MM.1S (cell line): ENCODE data around the gene MSRB3.
"Not testable (repeated sequence)": the region's sequence is repeated elsewhere in the genome, so short reads cannot be mapped to it uniquely, and the experiment has no call there.

ENCODE experiments used
- DNase-seq: peaks from one replicate; pipeline ENCODE4 v3.0.0-alpha.2; 2015
- H2AFZ ChIP-seq: fragments of 300-600 bp; sonication (generic); 2 replicates; pipeline ENCODE4 v1.6.0; 2016; ENCODE audit warnings: antibody characterized with exemption, low read length
- H3F3A ChIP-seq: fragments of 300-600 bp; sonication (generic); 2 replicates; pipeline ENCODE4 v1.6.1; 2016; ENCODE audit warnings: mild to moderate bottlenecking, antibody characterized with exemption, low read length, moderate library complexity, mixed read lengths; ENCODE audit not compliant: insufficient read depth
- H3K27ac ChIP-seq: fragments of 300-600 bp; sonication (generic); 2 replicates; pipeline ENCODE4 v1.5.1; 2016; ENCODE audit warnings: mild to moderate bottlenecking, low read length
- H3K27me3 ChIP-seq: fragments of 300-600 bp; sonication (generic); replicated peaks from 2 replicates; pipeline ENCODE4 v1.6.0; 2016; ENCODE audit warnings: low read length; ENCODE audit not compliant: insufficient read depth
- H3K36me3 ChIP-seq: fragments of 300-600 bp; sonication (generic); replicated peaks from 2 replicates; pipeline ENCODE4 v1.6.1; 2016; ENCODE audit warnings: mild to moderate bottlenecking, low read length, mixed read lengths; ENCODE audit not compliant: insufficient read depth
- H3K4me1 ChIP-seq: fragments of 300-600 bp; sonication (generic); 2 replicates; pipeline ENCODE4 v1.6.1; 2016; ENCODE audit warnings: low read length, mixed read lengths
- H3K4me2 ChIP-seq: fragments of 300-600 bp; sonication (generic); 2 replicates; pipeline ENCODE4 v1.6.0; 2016; ENCODE audit warnings: low read depth, low read length
- H3K4me3 ChIP-seq: fragments of 300-600 bp; sonication (generic); 2 replicates; pipeline ENCODE4 v1.5.1; 2016; ENCODE audit warnings: low read length, mixed read lengths
- H3K79me2 ChIP-seq: fragments of 300-600 bp; sonication (generic); 2 replicates; pipeline ENCODE4 v1.6.1; 2016; ENCODE audit warnings: mixed run types, low read length, mixed read lengths
- H3K9ac ChIP-seq: fragments of 300-600 bp; sonication (generic); 2 replicates; pipeline ENCODE4 v1.6.1; 2016; ENCODE audit warnings: low read length, mixed read lengths
- H3K9me2 ChIP-seq: fragments of 300-600 bp; sonication (generic); replicated peaks from 2 replicates; pipeline ENCODE4 v1.6.1; 2016; ENCODE audit warnings: mild to moderate bottlenecking, low read length, mixed read lengths; ENCODE audit not compliant: insufficient read depth
- H3K9me3 ChIP-seq: fragments of 300-600 bp; sonication (generic); replicated peaks from 2 replicates; pipeline ENCODE4 v1.6.1; 2016; ENCODE audit warnings: mild to moderate bottlenecking, low read length, mixed read lengths; ENCODE audit not compliant: insufficient read depth
- H4K20me1 ChIP-seq: fragments of 300-600 bp; sonication (generic); 2 replicates; pipeline ENCODE4 v1.6.1; 2016; ENCODE audit warnings: mild to moderate bottlenecking, low read length, moderate library complexity, mixed read lengths; ENCODE audit not compliant: insufficient read depth
- EZH2 ChIP-seq: fragments of 300-600 bp; sonication (generic); optimal IDR thresholded peaks from 2 replicates; pipeline ENCODE3; 2017; ENCODE audit warnings: low read depth, mild to moderate bottlenecking, antibody characterized with exemption, low read length, mixed read lengths
- EZH2phosphoT487 ChIP-seq: fragments of 300-600 bp; sonication (generic); IDR thresholded peaks from 2 replicates; pipeline ENCODE4 v1.6.1; 2018; ENCODE audit warnings: antibody characterized with exemption, low read length
- TF ChIP-seq, protein P1 (sequence below): fragments of 300-600 bp; sonication (generic); IDR thresholded peaks from 2 replicates; pipeline ENCODE4 v1.5.1; 2016; ENCODE audit warnings: antibody characterized with exemption, low read length, mixed read lengths

MSRB3 gene

DNA sequence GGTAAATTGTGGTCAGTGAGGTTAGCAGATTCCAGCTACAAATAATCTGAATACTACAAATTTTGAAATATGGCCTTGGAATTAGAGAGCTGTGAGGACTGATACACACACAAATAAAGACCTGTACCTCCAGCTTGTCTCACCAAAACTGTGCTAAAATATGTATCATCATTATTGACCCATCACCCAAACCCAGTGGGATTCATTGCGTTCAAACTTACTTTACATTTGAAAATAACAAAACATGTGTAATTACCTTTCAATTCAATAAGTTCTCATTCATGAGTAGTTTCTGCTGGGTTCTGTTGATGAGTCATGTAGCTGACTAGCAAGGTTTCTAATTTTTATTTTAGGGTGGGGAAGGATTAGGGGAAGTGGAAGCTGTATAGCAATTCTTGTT, 170.9 kb downstream of the MSRB3 start:
- H2AFZ ChIP-seq: no peak overlapping the region
- no peak overlapping the region for H3K4me2 ChIP-seq
- no peaks in the 10 kb centered on the region for H4K20me1 ChIP-seq
- TF ChIP-seq, protein P1, sequence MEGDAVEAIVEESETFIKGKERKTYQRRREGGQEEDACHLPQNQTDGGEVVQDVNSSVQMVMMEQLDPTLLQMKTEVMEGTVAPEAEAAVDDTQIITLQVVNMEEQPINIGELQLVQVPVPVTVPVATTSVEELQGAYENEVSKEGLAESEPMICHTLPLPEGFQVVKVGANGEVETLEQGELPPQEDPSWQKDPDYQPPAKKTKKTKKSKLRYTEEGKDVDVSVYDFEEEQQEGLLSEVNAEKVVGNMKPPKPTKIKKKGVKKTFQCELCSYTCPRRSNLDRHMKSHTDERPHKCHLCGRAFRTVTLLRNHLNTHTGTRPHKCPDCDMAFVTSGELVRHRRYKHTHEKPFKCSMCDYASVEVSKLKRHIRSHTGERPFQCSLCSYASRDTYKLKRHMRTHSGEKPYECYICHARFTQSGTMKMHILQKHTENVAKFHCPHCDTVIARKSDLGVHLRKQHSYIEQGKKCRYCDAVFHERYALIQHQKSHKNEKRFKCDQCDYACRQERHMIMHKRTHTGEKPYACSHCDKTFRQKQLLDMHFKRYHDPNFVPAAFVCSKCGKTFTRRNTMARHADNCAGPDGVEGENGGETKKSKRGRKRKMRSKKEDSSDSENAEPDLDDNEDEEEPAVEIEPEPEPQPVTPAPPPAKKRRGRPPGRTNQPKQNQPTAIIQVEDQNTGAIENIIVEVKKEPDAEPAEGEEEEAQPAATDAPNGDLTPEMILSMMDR: no peak
- no peak for TF ChIP-seq EZH2
- no peak for TF ChIP-seq EZH2phosphoT487
- no peaks in the 10 kb centered on the region for H3F3A ChIP-seq
- H3K4me1 ChIP-seq: no peaks in the 10 kb centered on the region
- DNase-seq: no peak
- H3K27ac ChIP-seq: no peak overlapping the region
- no peaks in the 10 kb centered on the region for H3K9me3 ChIP-seq
- no peak overlapping the region for H3K4me3 ChIP-seq
- no peaks in the 10 kb centered on the region for H3K9me2 ChIP-seq
- H3K9ac ChIP-seq: no peak overlapping the region
- no peaks in the 10 kb centered on the region for H3K27me3 ChIP-seq
- no peaks in the 10 kb centered on the region for H3K36me3 ChIP-seq
- no peaks in the 10 kb centered on the region for H3K79me2 ChIP-seq

DNA sequence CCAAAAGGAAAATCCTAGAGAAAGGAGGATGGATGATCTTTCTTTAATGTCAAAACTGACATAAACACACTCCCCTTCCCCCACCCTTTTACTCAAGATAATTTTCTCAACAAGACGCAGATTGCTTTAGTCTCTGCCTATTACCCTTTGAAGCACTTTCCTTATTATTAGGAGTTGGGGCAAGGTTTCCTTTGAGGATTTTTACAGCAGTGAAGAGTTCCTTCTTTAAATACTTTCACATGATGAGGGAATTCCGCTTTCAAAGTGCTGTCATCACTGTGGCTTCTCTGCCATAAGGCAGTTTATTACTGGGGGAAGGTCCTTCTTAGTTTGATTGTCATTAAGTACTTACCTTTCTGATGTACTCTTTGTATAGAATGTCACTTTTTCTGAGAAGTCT, 172.1 kb downstream of the MSRB3 start:
- H3K4me1 ChIP-seq: no peaks in the 10 kb centered on the region
- H3K9me2 ChIP-seq: no peaks in the 10 kb centered on the region
- no peak overlapping the region for H3K9ac ChIP-seq
- H2AFZ ChIP-seq: no peak overlapping the region
- no peaks in the 10 kb centered on the region for H3K79me2 ChIP-seq
- TF ChIP-seq EZH2phosphoT487 (no peak), EZH2 (no peak)
- TF ChIP-seq, protein P1: no peak
- no peaks in the 10 kb centered on the region for H3F3A ChIP-seq
- H3K36me3 ChIP-seq: no peaks in the 10 kb centered on the region
- no peaks in the 10 kb centered on the region for H4K20me1 ChIP-seq
- no peaks in the 10 kb centered on the region for H3K9me3 ChIP-seq
- no peaks in the 10 kb centered on the region for H3K27me3 ChIP-seq
- no peak for DNase-seq
- H3K4me3 ChIP-seq: no peak overlapping the region
- no peak overlapping the region for H3K4me2 ChIP-seq
- H3K27ac ChIP-seq: no peak overlapping the region

DNA sequence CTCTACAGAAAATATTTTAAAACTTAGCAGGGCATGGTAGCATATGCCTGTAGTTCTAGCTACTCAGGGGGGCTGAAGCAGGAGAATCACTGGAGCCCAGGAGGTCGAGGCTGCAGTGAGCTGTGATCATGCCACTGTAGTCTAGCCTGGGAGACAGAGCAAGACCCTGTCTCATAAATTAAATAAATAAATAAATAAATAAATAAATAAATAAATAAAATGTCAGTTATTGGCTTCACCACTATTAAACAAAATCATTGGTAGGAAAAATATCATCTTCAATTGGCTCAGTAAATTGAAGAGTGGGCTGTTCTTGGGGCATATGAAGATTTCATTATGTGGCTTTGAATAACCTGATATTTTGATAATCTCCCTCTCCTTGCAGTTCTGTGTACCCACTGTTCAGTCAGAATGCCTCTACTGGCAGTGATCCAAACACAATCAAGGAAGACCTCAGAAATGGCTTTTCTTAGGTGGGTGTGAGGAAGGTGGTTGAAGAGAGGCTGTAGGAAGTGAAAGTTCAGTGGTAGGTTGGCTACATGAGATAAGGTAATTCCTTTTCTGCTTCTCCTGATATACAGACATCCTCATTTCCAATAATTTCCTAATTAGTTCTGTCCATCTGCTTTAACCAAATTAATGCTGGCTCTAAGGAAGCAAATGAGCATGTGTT, 175.8 kb downstream of the MSRB3 start:
- Histone ChIP-seq H3K4me3 (no peak overlapping the region), H3F3A (no peaks in the 10 kb centered on the region), H3K79me2 (no peaks in the 10 kb centered on the region), H3K27me3 (no peaks in the 10 kb centered on the region), H3K4me2 (no peak overlapping the region), H3K4me1 (no peaks in the 10 kb centered on the region), H3K9me2 (no peaks in the 10 kb centered on the region), H3K27ac (no peak overlapping the region), H2AFZ (no peak overlapping the region), H3K36me3 (no peaks in the 10 kb centered on the region), H3K9me3 (no peaks in the 10 kb centered on the region), H4K20me1 (no peaks in the 10 kb centered on the region), H3K9ac (no peak overlapping the region)
- DNase-seq: no peak
- no peak for TF ChIP-seq EZH2

DNA sequence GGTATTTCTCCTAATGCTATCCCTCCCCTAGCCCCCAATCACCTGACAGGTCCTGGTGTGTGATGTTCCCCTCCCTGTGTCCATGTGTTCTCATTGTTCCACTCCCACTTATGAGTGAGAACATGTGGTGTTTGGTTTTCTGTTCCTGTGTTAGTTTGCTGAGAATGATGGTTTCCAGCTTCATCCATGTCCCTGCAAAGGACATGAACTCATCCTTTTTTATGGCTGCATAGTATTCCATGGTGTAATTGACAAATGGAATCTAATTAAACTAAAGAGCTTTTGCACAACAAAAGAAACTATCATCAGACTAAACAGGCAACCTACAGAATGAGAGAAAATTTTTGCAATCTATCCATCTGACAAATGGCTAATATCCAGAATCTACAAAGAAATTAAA, 178.9 kb downstream of the MSRB3 start:
- not testable (repeated sequence) for H3K79me2 ChIP-seq, H3K4me2 ChIP-seq, H3K27me3 ChIP-seq, H3F3A ChIP-seq, H2AFZ ChIP-seq, H3K9me3 ChIP-seq, H4K20me1 ChIP-seq, H3K9ac ChIP-seq, H3K9me2 ChIP-seq, H3K27ac ChIP-seq, H3K36me3 ChIP-seq, H3K4me1 ChIP-seq, DNase-seq, H3K4me3 ChIP-seq
